ENCODE results near the gene CAPZA2. TPM values are rescaled to one million over a fixed set of nuclear protein-coding genes. Genes with fewer than 3 reads are reported as not detected.

Gene CAPZA2
- total and polyA plus RNA-seq, 9 of the 15 experiments (the other 6 are each of a cell fraction or from before 2014, with no cell fraction given), result 67.0 to 524 (median 176) TPM

- CTCF ChIA-PET (ENCODE audit: low intra/inter-chr PET ratio), result interaction anchor here (0.6 to 0.7 kb wide), 2 partner anchors 29 to 1097 kb away, joined by 3 to 4 read pairs; no protein-coding TSS in a partner anchor
- Histone ChIP-seq H2AFZ (ENCODE audit: low read depth, low read length) (no peak overlapping the region), H4K20me1 (replicated peaks; ENCODE audit: control insufficient read depth, insufficient read depth, low read length) (peaks cover 5% of the 10 kb centered on the region; the same call in 1 of the 2 replicates), H3K36me3 (ENCODE audit: control insufficient read depth, insufficient read depth, low read length) (peaks cover 35% of the 10 kb centered on the region), H3K27me3 (ENCODE audit: control insufficient read depth in 2 of 2, insufficient read depth in 2 of 2, low read length in 2 of 2) (no peaks in the 10 kb centered on the region), H3K79me2 (ENCODE audit: control insufficient read depth, insufficient read depth, low read length) (peaks cover 84% of the 10 kb centered on the region), H3K4me1 (replicated peaks in 1 of 2; ENCODE audit: control insufficient read depth in 2 of 2, insufficient read depth in 2 of 2, low read length in 2 of 2) (peaks cover 0 to 6% of the 10 kb centered on the region in 2 experiments; a peak in 2 of 5 replicates), H3K27ac (ENCODE audit: extremely low read depth, low read depth, low read length) (no peak overlapping the region), H3K9ac (ENCODE audit: insufficient read depth in 1 of 2, low read depth in 2 of 2, low read length in 2 of 2) (peak overlapping the region in 1 of 2 experiments; percentile 11; a peak in 1 of 4 replicates), H3K4me3 (no peak overlapping the region), H3K4me2 (ENCODE audit: insufficient read depth, low read length) (no peak overlapping the region), H3K9me1 (ENCODE audit: control insufficient read depth, insufficient read depth, low read length) (peaks cover 3% of the 10 kb centered on the region), H3K9me3 (replicated peaks; ENCODE audit: control insufficient read depth, insufficient read depth, low read depth, low read length) (no peaks in the 10 kb centered on the region)
- DNase-seq (ENCODE audit: extremely low read depth in 1 of 4, low spot score in 3 of 4), result no peak
- peak; percentile 41 for TF ChIP-seq MEIS2 (IDR thresholded peaks at IDR 0.05; ENCODE audit: partially characterized antibody)
- no peak for TF ChIP-seq IRF9 (tag; IDR thresholded peaks at IDR 0.05)
- WGBS (ENCODE audit: insufficient coverage, low coverage, missing lambda C conversion rate), result 69% methylated on average over 2 of the region's 2 CpGs
- FAIRE-seq, result no peak
- ATAC-seq, result peak; percentile 43
- BruUV-seq (replicated peaks), result no TSS peak
- POLR2A ChIA-PET, result interaction anchor here (1.0 to 1.4 kb wide), 2 partner anchors 9 to 10 kb away, joined by 3 to 6 read pairs; no protein-coding TSS in a partner anchor
- in situ Hi-C loops (cut with MboI) (no loop called here), intact Hi-C loops (cut with micrococcal nuclease) (no loop called here)
Observed at GRCh38 chr7:116885724-116886123, 23.3 kb downstream of the CAPZA2 start.

- DNase-seq (ENCODE audit: extremely low read depth in 1 of 4, low spot score in 3 of 4) (peak in 1 of 4 experiments; percentile 29), FAIRE-seq (no peak), ATAC-seq (peak; percentile 65)
- Histone ChIP-seq H3K27ac (ENCODE audit: extremely low read depth, low read depth, low read length) (no peak overlapping the region), H3K9me3 (replicated peaks; ENCODE audit: control insufficient read depth, insufficient read depth, low read depth, low read length) (no peaks in the 10 kb centered on the region), H3K4me2 (ENCODE audit: insufficient read depth, low read length) (no peak overlapping the region), H3K36me3 (ENCODE audit: control insufficient read depth, insufficient read depth, low read length) (peaks cover 41% of the 10 kb centered on the region), H2AFZ (ENCODE audit: low read depth, low read length) (no peak overlapping the region), H3K4me3 (no peak overlapping the region), H3K4me1 (replicated peaks in 1 of 2; ENCODE audit: control insufficient read depth in 2 of 2, insufficient read depth in 2 of 2, low read length in 2 of 2) (peaks cover 0 to 6% of the 10 kb centered on the region in 2 experiments; a peak in 2 of 5 replicates), H4K20me1 (replicated peaks; ENCODE audit: control insufficient read depth, insufficient read depth, low read length) (peaks cover 5% of the 10 kb centered on the region; the same call in 1 of the 2 replicates), H3K9me1 (ENCODE audit: control insufficient read depth, insufficient read depth, low read length) (peaks cover 3% of the 10 kb centered on the region), H3K9ac (ENCODE audit: insufficient read depth in 1 of 2, low read depth in 2 of 2, low read length in 2 of 2) (no peak overlapping the region), H3K27me3 (ENCODE audit: control insufficient read depth in 2 of 2, insufficient read depth in 2 of 2, low read length in 2 of 2) (no peaks in the 10 kb centered on the region), H3K79me2 (ENCODE audit: control insufficient read depth, insufficient read depth, low read length) (peaks cover 80% of the 10 kb centered on the region)
- POLR2A ChIA-PET, result interaction anchor here (0.6 to 1.4 kb wide), 4 partner anchors 9 to 125 kb away, joined by 3 to 5 read pairs (median 4); no protein-coding TSS in a partner anchor
- CTCF ChIA-PET (ENCODE audit: low intra/inter-chr PET ratio), result no interaction called here
- in situ Hi-C loops (cut with MboI) (no loop called here), intact Hi-C loops (cut with micrococcal nuclease) (no loop called here)
- no TSS peak for BruUV-seq (replicated peaks)
- no peak for TF ChIP-seq FOXA3 (CRISPR knock-in tag; conservative IDR thresholded peaks at IDR 0.05 in 1 of 2, IDR thresholded peaks at IDR 0.05 in 1 of 2)
- peak; percentile 19 for TF ChIP-seq C11orf30 (IDR thresholded peaks at IDR 0.05; ENCODE audit: low read depth)
- TF ChIP-seq NFE2 (IDR thresholded peaks at IDR 0.05; ENCODE audit: low read depth), result peak; percentile 43; the same call in 1 of the 2 replicates
Observed at GRCh38 chr7:116886543-116887156, 24.3 kb downstream of the CAPZA2 start.

Measured in K562 (cell line).